Measurements from ENCODE around the gene PRR7. TPM values are rescaled to one million over a fixed set of nuclear protein-coding genes. Genes with fewer than 3 reads are reported as not detected.

Gene PRR7
- total RNA-seq, 1 donor: 8.8 TPM

GRCh38 chr5:177403792-177404640 lies 42.6 kb upstream of the PRR7 start:
- H3K4me3 ChIP-seq (ENCODE audit: low read depth, low read length): peak overlapping the region; percentile 69
- peak; percentile 68 for TF ChIP-seq CTCF (IDR thresholded peaks at IDR 0.05; ENCODE audit: insufficient read depth, low read length)
- peak; percentile 75 for DNase-seq (ENCODE audit: low read depth)

GRCh38 chr5:177404641-177405179 lies 41.9 kb upstream of the PRR7 start:
- TF ChIP-seq CTCF (IDR thresholded peaks at IDR 0.05; ENCODE audit: insufficient read depth, low read length): no peak
- peak overlapping the region; percentile 69 for H3K4me3 ChIP-seq (ENCODE audit: low read depth, low read length)
- DNase-seq (ENCODE audit: low read depth): no peak

- DNase-seq (ENCODE audit: low read depth): no peak
- no peak for TF ChIP-seq CTCF (IDR thresholded peaks at IDR 0.05; ENCODE audit: insufficient read depth, low read length)
- H3K4me3 ChIP-seq (ENCODE audit: low read depth, low read length): no peak overlapping the region
These were observed 41.3 kb upstream of the PRR7 start for GRCh38 chr5:177405312-177405711.

- TF ChIP-seq CTCF (IDR thresholded peaks at IDR 0.05; ENCODE audit: insufficient read depth, low read length): no peak
- DNase-seq (ENCODE audit: low read depth): no peak
- H3K4me3 ChIP-seq (ENCODE audit: low read depth, low read length): no peak overlapping the region
These were observed 40.8 kb upstream of the PRR7 start for GRCh38 chr5:177405805-177406204.

GRCh38 chr5:177409043-177409801 lies 37.4 kb upstream of the PRR7 start, which contains the start of gene F12:
TSS of gene F12 (minus strand) at chr5:177409564. CDS start at chr5:177409527, 37 bp downstream.
- no peak for TF ChIP-seq CTCF (IDR thresholded peaks at IDR 0.05; ENCODE audit: insufficient read depth, low read length)
- no peak for DNase-seq (ENCODE audit: low read depth)
- H3K4me3 ChIP-seq (ENCODE audit: low read depth, low read length): no peak within 1 kb of the TSS

- no peak for TF ChIP-seq CTCF (IDR thresholded peaks at IDR 0.05; ENCODE audit: insufficient read depth, low read length)
- DNase-seq (ENCODE audit: low read depth): no peak
- H3K4me3 ChIP-seq (ENCODE audit: low read depth, low read length): no peak overlapping the region
These were observed 36.0 kb upstream of the PRR7 start for GRCh38 chr5:177410575-177410974.
